ENCODE data around the gene NKPD1. TPM values are rescaled to one million over a fixed set of nuclear protein-coding genes. Genes with fewer than 3 reads are reported as not detected.

The NKPD1 gene
- total RNA-seq, 4 donors from 2014 or later = 1.1 to 4.2 (median 2.9) TPM

DNA sequence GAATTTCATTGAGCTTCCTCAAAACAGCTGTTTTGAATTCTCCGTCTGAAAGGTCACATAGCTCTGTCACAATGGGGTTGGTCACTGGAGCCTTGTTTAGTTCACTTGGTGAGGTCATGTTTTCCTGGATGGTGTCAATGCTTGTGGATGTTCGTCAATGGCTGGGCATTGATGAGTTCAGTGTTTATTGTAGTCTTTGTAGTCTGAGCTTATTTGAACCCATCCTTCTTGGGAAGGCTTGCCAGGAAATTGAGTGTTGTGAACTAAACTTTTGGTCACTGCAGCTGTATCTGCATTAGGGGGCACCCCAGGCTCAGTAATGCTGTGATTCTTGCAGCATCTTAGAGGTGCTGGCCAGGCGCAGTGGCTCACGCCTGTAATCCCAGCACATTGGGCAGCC lies 39.8 kb upstream of the NKPD1 start:
- no peaks in the 10 kb centered on the region for H3K9me3 ChIP-seq
- intact Hi-C loops (cut with DNase I) = no loop called here
- H3K27ac ChIP-seq = no peak overlapping the region
- no peak for DNase-seq
- H3K27me3 ChIP-seq = no peaks in the 10 kb centered on the region
- 67 to 81% methylated on average over 2 to 4 of the region's 4 CpGs for WGBS, 2 donors
- no peak overlapping the region for H3K4me3 ChIP-seq
- no peaks in the 10 kb centered on the region for H3K36me3 ChIP-seq
- no peak for TF ChIP-seq POLR2A (IDR thresholded peaks at IDR 0.05)
- TF ChIP-seq, protein P1, sequence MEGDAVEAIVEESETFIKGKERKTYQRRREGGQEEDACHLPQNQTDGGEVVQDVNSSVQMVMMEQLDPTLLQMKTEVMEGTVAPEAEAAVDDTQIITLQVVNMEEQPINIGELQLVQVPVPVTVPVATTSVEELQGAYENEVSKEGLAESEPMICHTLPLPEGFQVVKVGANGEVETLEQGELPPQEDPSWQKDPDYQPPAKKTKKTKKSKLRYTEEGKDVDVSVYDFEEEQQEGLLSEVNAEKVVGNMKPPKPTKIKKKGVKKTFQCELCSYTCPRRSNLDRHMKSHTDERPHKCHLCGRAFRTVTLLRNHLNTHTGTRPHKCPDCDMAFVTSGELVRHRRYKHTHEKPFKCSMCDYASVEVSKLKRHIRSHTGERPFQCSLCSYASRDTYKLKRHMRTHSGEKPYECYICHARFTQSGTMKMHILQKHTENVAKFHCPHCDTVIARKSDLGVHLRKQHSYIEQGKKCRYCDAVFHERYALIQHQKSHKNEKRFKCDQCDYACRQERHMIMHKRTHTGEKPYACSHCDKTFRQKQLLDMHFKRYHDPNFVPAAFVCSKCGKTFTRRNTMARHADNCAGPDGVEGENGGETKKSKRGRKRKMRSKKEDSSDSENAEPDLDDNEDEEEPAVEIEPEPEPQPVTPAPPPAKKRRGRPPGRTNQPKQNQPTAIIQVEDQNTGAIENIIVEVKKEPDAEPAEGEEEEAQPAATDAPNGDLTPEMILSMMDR (IDR thresholded peaks at IDR 0.05) = peak in 4 of 6 experiments; percentile 13 to 48 (median 22)
- peaks cover 0 to 42% (median 11%) of the 10 kb centered on the region in 3 donors for H3K4me1 ChIP-seq

- DNase-seq = no peak
- Histone ChIP-seq H3K4me1 (peaks cover 0 to 21% (median 0%) of the 10 kb centered on the region in 3 donors), H3K9me3 (no peaks in the 10 kb centered on the region), H3K27ac (no peak overlapping the region), H3K27me3 (no peaks in the 10 kb centered on the region), H3K36me3 (no peaks in the 10 kb centered on the region), H3K4me3 (no peak overlapping the region)
- intact Hi-C loops (cut with DNase I) = no loop called here
- TF ChIP-seq POLR2A (IDR thresholded peaks at IDR 0.05) = no peak
- TF ChIP-seq, protein P1 (IDR thresholded peaks at IDR 0.05) = no peak
- WGBS, 2 donors = 66 to 70% methylated on average over 6 of the region's 6 CpGs
Observed at GRCh38 chr19:45195764-45196163, 35.0 kb upstream of the NKPD1 start.

DNA sequence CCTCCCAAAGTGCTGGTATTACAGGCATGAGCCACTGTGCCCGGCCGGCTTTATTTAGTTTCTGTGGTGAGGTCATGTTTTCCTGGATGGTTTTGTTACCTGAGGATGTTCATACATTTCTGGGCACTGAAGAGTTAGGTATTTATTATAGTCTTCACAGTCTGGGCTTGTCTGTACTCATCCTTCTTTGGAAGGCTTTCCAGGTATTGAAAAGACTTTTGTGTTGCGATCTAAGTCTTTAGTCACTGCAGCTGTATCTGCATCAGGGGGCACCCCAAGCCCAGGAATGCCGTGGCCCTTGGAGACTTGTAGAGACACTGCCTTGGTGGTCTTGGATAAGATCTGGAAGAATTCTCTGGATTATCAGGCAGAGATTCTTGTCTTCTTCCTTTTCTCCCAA lies 30.6 kb upstream of the NKPD1 start:
- DNase-seq = no peak
- WGBS, 2 donors = 39 to 42% methylated on average over 4 of the region's 4 CpGs
- intact Hi-C loops (cut with DNase I) = no loop called here

DNA sequence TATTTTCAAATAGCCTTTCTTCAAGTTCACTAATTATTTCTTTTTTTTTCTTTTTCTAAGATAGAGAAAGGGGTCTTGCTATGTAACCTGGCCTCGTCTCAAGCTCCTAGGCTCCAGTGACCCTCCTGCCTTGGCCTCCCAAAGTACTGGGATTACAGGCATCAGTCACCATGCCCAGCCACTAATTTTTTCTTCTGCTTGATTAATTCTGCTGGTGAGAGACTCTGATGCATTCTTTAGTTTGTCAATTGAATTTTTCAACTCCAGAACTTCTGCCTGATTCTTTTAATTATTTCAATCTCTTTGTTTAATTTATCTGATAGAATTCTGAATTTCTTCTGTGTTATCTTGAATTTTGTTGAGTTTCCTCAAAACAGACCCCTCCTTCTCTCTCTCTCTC lies 29.2 kb upstream of the NKPD1 start:
- H3K4me3 ChIP-seq = no peak overlapping the region
- peaks cover 0 to 11% (median 0%) of the 10 kb centered on the region in 3 donors for H3K4me1 ChIP-seq
- no peak overlapping the region for H3K27ac ChIP-seq
- TF ChIP-seq POLR2A (IDR thresholded peaks at IDR 0.05) = no peak
- TF ChIP-seq, protein P1 (IDR thresholded peaks at IDR 0.05) = no peak
- intact Hi-C loops (cut with DNase I) = no loop called here
- WGBS, 2 donors = 85 to 96% methylated on average over 1 of the region's 1 CpG
- H3K36me3 ChIP-seq = no peaks in the 10 kb centered on the region
- no peaks in the 10 kb centered on the region for H3K9me3 ChIP-seq
- DNase-seq = no peak
- H3K27me3 ChIP-seq = no peaks in the 10 kb centered on the region

More for the DNA sequence above, 30.6 kb upstream of the NKPD1 start:
- no peaks in the 10 kb centered on the region for H3K27me3 ChIP-seq
- H3K9me3 ChIP-seq = no peaks in the 10 kb centered on the region
- TF ChIP-seq, protein P1 (IDR thresholded peaks at IDR 0.05) = peak in 1 of 6 experiments; percentile 25
- TF ChIP-seq POLR2A (IDR thresholded peaks at IDR 0.05) = no peak
- H3K36me3 ChIP-seq = no peaks in the 10 kb centered on the region
- peak overlapping the region in 1 of 4 donors; percentile 17 for H3K27ac ChIP-seq
- peaks cover 0 to 11% (median 0%) of the 10 kb centered on the region in 3 donors for H3K4me1 ChIP-seq
- no peak overlapping the region for H3K4me3 ChIP-seq

DNA sequence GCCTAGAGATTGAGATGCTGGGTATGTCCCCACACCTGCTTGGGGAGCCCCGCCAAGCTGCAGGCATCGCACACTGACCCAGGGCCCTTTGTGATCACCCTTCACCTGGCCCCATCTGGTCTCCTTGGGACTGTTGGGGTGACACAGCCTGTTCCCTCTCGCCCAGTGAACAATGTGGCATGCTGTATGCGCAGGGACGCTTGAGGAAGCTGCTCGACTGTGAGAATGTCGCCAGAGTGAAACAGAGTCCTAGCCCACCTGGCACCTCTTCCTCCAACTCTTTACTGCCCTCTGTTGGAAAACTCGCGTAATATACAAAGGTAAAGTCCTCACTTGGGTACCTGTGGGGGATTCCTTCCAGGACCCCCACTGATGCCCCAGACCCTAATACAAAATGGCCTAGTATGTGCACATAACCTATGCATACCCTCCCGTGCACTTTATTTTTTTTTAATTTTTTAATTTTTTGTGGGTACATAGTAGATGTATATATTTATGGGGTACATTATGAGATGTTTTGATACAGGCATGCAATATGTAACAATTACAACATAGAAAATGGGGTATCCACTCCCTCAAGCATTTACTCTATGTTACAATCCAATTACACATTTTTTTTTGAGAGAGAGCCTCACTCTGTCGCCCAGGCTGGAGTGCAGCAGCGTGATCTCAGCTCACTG lies 26.8 kb upstream of the NKPD1 start:
- no peak overlapping the region for H3K4me3 ChIP-seq
- no peaks in the 10 kb centered on the region for H3K27me3 ChIP-seq
- H3K9me3 ChIP-seq = no peaks in the 10 kb centered on the region
- peaks cover 0 to 16% (median 0%) of the 10 kb centered on the region in 3 donors for H3K4me1 ChIP-seq
- no peak for TF ChIP-seq POLR2A (IDR thresholded peaks at IDR 0.05)
- TF ChIP-seq, protein P1 (IDR thresholded peaks at IDR 0.05) = peak; percentile 29 to 61 (median 42)
- WGBS, 2 donors = 48% methylated on average over 5 to 11 of the region's 12 CpGs
- intact Hi-C loops (cut with DNase I) = no loop called here
- H3K36me3 ChIP-seq = no peaks in the 10 kb centered on the region
- no peak for DNase-seq
- H3K27ac ChIP-seq = no peak overlapping the region
